Stimulated activated CD8-positive, alpha-beta memory T cell treated with anti-CD3 and anti-CD28 coated beads, Interleukin-4, amount 100 ng/mL, for 24 hours (primary cell): ENCODE data around the gene NGF.
"Not testable (repeated sequence)": the region's sequence is repeated elsewhere in the genome, so short reads cannot be mapped to it uniquely, and the experiment has no call there.

Source experiments
- DNase-seq: peaks from one replicate; pipeline ENCODE4 v3.0.0-alpha.2; 2020; ENCODE audit warnings: low read depth

NGF gene

GRCh38 chr1:115332813-115333608 lies 5.0 kb downstream of the NGF start:
- no peak for DNase-seq

- no peak for DNase-seq
Measured at GRCh38 chr1:115331558-115332331, 6.3 kb downstream of the NGF start.

DNA sequence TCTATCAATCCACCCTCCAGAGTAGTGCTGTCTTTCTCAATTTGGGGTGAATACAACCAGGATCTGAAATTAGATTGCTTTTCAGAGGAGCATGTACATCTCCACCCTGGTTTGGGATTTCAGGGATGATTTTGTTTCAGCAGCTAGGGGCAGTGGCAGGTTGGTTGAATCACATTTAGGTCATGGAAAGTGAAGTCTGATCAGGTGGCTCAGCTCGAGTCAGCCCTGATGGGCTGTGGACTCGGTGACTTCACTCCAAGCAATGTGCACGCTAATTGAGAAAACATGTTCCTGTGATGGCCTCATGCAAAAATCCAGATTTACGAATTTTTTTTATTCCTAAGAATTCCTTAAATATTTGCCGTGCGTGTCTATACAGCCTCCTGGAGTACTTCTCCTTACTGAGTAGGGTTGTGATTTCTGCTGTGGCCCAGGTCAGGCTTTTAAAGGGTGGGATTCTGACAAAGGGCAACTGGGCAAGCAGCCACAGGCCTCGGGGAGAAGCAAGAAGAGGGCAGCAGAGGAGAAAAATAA lies 7.5 kb downstream of the NGF start:
- no peak for DNase-seq

DNA sequence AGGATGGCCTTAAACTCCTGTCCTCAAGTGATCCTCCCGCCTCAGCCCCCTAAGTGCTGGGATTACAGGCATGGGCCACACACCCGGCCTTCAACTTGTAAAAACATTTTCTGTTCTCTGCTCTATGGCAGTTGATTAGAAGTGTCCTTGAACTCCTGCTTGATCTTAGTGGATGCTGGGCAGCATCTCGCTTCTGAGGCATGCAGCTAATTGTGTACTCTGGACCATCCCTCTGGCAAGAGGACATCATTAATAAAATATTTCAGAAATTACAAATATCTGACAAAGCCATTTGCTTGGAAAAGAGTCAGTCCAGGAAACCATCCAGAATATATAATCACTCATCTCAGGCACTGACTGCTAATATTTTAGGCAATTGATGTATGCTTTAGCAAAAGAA lies 8.1 kb downstream of the NGF start:
- no peak for DNase-seq

- no peak for DNase-seq
Measured at GRCh38 chr1:115327270-115327669, 10.8 kb downstream of the NGF start.

- no peak for DNase-seq
Measured at GRCh38 chr1:115326419-115326818, 11.6 kb downstream of the NGF start.

- no peak for DNase-seq
Measured at GRCh38 chr1:115325874-115326273, 12.2 kb downstream of the NGF start.

GRCh38 chr1:115324649-115325420 lies 13.2 kb downstream of the NGF start:
- no peak for DNase-seq

DNA sequence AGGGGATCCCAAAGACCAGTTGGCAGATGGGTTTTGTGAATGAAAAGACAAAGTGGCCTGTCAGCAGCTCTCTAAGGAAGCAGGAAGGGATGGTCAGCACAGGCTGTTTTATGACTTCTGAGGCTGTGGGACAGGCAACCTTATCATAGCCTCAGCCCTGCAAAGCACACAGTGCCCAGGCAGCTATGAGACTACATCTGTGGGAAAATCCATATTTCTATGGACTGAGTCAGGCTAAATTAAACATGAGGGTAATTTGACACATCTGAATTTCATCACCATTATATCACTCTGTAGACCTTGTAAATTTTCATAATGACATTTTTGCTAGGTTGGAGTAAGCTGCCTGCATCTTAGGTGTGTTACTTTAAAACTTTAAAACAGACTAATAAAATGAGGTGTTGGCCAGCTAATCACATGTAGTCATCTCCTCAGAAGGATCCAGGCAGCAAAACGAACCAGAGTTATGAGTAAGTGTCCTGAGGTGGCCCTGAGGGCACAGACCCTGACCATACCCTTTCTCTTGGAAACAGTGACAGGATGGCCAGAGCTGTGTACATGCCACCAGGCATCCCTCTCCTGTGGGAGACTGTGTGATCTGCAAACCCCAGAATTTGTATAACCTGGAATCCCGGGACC lies 14.6 kb downstream of the NGF start:
- no peak for DNase-seq

DNA sequence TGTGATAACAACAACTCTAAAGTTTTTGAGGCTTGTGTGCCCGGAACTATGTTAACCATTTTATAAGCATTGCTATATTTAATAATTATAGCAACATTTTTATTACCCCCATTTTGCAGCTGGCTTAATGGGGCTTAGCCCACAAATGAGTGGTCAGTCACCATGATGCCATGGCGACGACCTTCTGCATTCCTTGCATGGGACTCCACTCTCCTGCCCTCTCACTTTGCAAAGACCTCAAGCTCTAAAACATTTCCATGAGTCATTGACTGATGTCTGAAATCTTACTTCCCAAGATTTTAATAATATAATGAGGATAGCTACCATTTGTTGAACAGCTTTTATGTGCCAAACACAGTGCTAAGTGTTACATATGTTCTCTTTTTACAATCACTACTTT lies 15.4 kb downstream of the NGF start:
- DNase-seq, result no peak

GRCh38 chr1:115320377-115320776 lies 17.7 kb downstream of the NGF start:
- DNase-seq, result no peak

DNA sequence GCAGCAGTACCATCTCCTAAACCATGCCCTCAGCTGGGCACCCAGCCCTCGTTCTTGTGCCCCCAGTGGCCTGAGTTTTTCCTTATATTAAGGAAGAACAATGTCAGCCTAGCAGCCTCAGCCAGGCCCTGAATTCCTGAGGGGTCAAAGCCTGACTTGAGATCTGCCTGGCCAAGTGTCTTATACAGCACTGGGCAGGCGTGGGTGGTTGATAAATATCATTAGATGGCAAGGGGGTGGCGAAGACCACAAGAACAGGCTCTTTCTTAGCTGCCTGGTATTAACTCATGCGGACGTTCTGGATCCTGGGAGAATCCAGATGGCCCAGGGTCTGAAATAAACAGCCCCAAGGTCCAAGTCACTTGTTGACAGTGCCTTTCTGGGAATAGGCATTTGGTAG lies 18.3 kb downstream of the NGF start:
- DNase-seq, result no peak

GRCh38 chr1:115317101-115318012 lies 20.7 kb downstream of the NGF start:
- no peak for DNase-seq

GRCh38 chr1:115314765-115315164 lies 23.3 kb downstream of the NGF start:
- DNase-seq, result no peak

- no peak for DNase-seq
Measured at GRCh38 chr1:115314092-115314491, 24.0 kb downstream of the NGF start.

- no peak for DNase-seq
Measured at GRCh38 chr1:115313182-115313581, 24.9 kb downstream of the NGF start.

- no peak for DNase-seq
Measured at GRCh38 chr1:115312742-115313141, 25.3 kb downstream of the NGF start.

- DNase-seq, result no peak
Measured at GRCh38 chr1:115311474-115311989, 26.5 kb downstream of the NGF start.

DNA sequence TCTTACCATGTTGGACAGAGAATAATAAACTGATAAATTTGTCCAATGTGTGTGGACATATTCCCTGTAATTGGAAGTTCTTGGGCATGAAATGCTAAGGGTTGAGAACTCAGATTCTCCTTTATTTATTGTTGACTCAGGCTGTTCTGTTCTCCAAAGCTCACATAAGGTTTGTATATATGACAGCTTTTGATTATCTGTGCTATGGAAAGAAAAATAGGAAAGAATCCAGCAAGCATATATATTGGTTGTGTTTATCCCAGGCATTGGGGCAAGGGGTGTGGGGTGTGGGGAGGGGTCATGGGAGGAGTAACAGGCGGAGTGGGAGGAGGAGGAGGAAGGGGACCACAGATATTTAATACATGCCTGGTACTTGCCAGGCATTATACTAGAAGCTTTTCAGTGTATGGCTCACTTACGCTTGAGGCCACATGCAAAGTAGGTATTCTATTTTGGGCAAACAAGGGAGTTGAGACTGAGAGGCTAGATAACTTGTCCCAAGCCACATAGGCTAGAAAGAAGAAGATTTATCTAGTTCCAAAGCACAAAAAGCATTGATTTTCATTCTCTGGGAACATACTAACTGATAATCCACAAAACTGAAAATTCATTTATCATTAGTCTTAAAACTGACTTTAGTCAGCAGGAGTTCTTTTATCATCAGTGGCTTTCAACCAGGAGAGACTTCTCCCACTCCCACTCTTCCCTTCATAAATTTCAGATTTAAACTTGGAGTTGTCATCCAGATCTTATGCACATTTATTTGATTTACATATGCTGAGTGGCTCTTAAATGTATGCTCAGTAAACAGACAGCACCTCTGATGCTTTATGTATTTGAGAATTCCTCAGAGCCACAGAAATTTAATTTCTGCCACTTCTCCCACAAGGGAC lies 27.2 kb downstream of the NGF start:
- no peak for DNase-seq

GRCh38 chr1:115309504-115309903 lies 28.5 kb downstream of the NGF start:
- DNase-seq, result not testable (repeated sequence)
